ENCODE data around the gene STRBP.

Gene STRBP

DNA sequence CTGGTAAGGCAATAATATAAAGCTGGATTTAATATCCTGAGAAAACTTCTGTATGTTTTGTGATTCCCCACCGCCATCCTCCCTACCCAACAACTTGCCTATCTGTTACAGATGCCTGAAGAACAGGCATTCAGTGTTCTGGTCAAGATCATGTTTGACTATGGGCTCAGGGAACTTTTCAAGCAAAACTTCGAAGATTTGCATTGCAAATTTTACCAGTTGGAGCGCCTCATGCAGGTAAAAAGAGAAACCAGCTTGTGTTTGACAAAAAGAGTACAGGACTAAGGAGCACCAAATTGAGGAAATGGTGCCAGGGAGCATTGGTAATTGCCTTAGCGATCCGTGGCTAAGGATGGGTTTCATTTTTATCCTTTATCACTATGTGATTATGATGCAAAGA, 194.9 kb downstream of the STRBP start:
- TF ChIP-seq, protein P1, sequence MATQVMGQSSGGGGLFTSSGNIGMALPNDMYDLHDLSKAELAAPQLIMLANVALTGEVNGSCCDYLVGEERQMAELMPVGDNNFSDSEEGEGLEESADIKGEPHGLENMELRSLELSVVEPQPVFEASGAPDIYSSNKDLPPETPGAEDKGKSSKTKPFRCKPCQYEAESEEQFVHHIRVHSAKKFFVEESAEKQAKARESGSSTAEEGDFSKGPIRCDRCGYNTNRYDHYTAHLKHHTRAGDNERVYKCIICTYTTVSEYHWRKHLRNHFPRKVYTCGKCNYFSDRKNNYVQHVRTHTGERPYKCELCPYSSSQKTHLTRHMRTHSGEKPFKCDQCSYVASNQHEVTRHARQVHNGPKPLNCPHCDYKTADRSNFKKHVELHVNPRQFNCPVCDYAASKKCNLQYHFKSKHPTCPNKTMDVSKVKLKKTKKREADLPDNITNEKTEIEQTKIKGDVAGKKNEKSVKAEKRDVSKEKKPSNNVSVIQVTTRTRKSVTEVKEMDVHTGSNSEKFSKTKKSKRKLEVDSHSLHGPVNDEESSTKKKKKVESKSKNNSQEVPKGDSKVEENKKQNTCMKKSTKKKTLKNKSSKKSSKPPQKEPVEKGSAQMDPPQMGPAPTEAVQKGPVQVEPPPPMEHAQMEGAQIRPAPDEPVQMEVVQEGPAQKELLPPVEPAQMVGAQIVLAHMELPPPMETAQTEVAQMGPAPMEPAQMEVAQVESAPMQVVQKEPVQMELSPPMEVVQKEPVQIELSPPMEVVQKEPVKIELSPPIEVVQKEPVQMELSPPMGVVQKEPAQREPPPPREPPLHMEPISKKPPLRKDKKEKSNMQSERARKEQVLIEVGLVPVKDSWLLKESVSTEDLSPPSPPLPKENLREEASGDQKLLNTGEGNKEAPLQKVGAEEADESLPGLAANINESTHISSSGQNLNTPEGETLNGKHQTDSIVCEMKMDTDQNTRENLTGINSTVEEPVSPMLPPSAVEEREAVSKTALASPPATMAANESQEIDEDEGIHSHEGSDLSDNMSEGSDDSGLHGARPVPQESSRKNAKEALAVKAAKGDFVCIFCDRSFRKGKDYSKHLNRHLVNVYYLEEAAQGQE (IDR thresholded peaks at IDR 0.05; ENCODE audit: insufficient read depth in 1 of 2, low read depth in 2 of 2, low read length in 2 of 2) = no peak
- TF ChIP-seq FOXP2 (optimal IDR thresholded peaks at IDR 0.05; ENCODE audit: borderline replicate concordance, extremely low read depth, extremely low read length, insufficient read depth) (no peak), SIN3A (IDR thresholded peaks at IDR 0.05; ENCODE audit: borderline replicate concordance, insufficient read depth, low read length) (no peak), TAF1 (IDR thresholded peaks at IDR 0.05; ENCODE audit: borderline replicate concordance, insufficient read depth, low read length) (no peak), POLR2AphosphoS5 (IDR thresholded peaks at IDR 0.05; ENCODE audit: low read depth, low read length) (no peak)

DNA sequence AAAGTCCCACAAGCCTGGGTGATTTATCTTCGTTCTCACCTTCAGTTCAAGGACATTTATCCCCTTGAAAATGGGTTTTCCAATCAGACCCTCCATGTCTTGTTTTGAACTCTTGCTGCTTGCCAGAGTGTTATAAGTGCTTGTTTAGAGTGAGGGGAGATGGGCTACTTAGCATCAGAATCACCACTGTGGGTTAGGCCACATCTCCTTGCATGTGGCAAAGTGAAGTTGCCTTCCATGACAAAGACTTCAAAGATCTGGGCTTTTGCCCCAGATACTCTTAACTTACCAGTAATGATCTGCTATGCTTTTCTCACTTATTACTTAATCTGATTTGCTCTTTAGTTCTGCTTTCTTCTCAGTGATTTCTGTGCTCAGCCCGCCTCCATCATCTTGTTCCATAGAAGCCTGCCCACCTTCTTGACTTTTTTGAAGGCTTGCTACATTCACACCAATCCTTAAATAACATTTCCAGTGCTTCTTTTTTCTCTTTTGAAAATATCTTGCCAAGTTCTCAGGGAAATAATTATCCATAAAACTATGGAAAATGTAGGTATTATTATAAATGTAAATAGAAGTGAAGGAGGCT, 195.9 kb downstream of the STRBP start:
- TF ChIP-seq FOXP2 (optimal IDR thresholded peaks at IDR 0.05; ENCODE audit: borderline replicate concordance, extremely low read depth, extremely low read length, insufficient read depth) = no peak
- TF ChIP-seq, protein P1 (IDR thresholded peaks at IDR 0.05; ENCODE audit: insufficient read depth in 1 of 2, low read depth in 2 of 2, low read length in 2 of 2) = no peak
- TF ChIP-seq TAF1 (IDR thresholded peaks at IDR 0.05; ENCODE audit: borderline replicate concordance, insufficient read depth, low read length) = no peak
- no peak for TF ChIP-seq SIN3A (IDR thresholded peaks at IDR 0.05; ENCODE audit: borderline replicate concordance, insufficient read depth, low read length)
- no peak for TF ChIP-seq POLR2AphosphoS5 (IDR thresholded peaks at IDR 0.05; ENCODE audit: low read depth, low read length)

All from PFSK-1 (cell line).